ENCODE data around the gene STBD1. TPM values are rescaled to one million over a fixed set of nuclear protein-coding genes. Genes with fewer than 3 reads are reported as not detected.
"Not testable (repeated sequence)": the region's sequence is repeated elsewhere in the genome, so short reads cannot be mapped to it uniquely, and the experiment has no call there.

The STBD1 gene
- total RNA-seq, 1 experiment from 2014 or later, result not detected

GRCh38 chr4:76357981-76358380, 51.4 kb downstream of the STBD1 start:
- no peak for TF ChIP-seq EZH2 (IDR thresholded peaks at IDR 0.05; ENCODE audit: borderline replicate concordance, low read depth, low read length, poor library complexity, severe bottlenecking)
- TF ChIP-seq CTCF (conservative IDR thresholded peaks at IDR 0.05; ENCODE audit: low read depth, low read length), result no peak
- CTCF ChIA-PET, result no interaction called here
- no peak for DNase-seq (ENCODE audit: low spot score)
- H3K4me1 ChIP-seq (ENCODE audit: insufficient read depth, low read length, poor library complexity, severe bottlenecking), result no peaks in the 10 kb centered on the region
- intact Hi-C loops (cut with micrococcal nuclease; ENCODE audit: unreplicated experiment), result no loop called here
- H3K27ac ChIP-seq (ENCODE audit: low read depth, low read length, poor library complexity, severe bottlenecking), result no peak overlapping the region
- no peaks in the 10 kb centered on the region for H3K27me3 ChIP-seq (replicated peaks; ENCODE audit: insufficient read depth, low read depth, low read length, poor library complexity)
- no TSS peak for BruUV-seq (replicated peaks)
- POLR2A ChIA-PET (ENCODE audit: low non-redundant PET), result no interaction called here
- H3K4me3 ChIP-seq (ENCODE audit: low read depth, low read length, poor library complexity, severe bottlenecking), result no peak overlapping the region
- no peaks in the 10 kb centered on the region for H3K36me3 ChIP-seq (ENCODE audit: insufficient read depth, low read length, poor library complexity, severe bottlenecking)
- no peaks in the 10 kb centered on the region for H3K9me3 ChIP-seq (ENCODE audit: low read depth, low read length, poor library complexity, severe bottlenecking)

GRCh38 chr4:76359881-76360466, 53.4 kb downstream of the STBD1 start:
- H3K27ac ChIP-seq (ENCODE audit: low read depth, low read length, poor library complexity, severe bottlenecking); H3K36me3 ChIP-seq (ENCODE audit: insufficient read depth, low read length, poor library complexity, severe bottlenecking); H3K4me1 ChIP-seq (ENCODE audit: insufficient read depth, low read length, poor library complexity, severe bottlenecking); POLR2A ChIA-PET (ENCODE audit: low non-redundant PET); intact Hi-C loops (cut with micrococcal nuclease; ENCODE audit: unreplicated experiment); H3K27me3 ChIP-seq (replicated peaks; ENCODE audit: insufficient read depth, low read depth, low read length, poor library complexity); BruUV-seq (replicated peaks); H3K4me3 ChIP-seq (ENCODE audit: low read depth, low read length, poor library complexity, severe bottlenecking); CTCF ChIA-PET; H3K9me3 ChIP-seq (ENCODE audit: low read depth, low read length, poor library complexity, severe bottlenecking); DNase-seq (ENCODE audit: low spot score): not testable (repeated sequence)

Other genes starting within 250 kb of the STBD1 start
- gene ART3, start 232.0 kb upstream of the STBD1 start, total RNA-seq (2021), result not detected in 2 replicates
- gene NUP54, start 158.3 kb upstream of the STBD1 start, total RNA-seq (2021), result 43.3 and 45.9 TPM in 2 replicates
- 27.0 and 27.9 TPM in 2 replicates for gene SCARB2, start 92.9 kb upstream of the STBD1 start, total RNA-seq (2021)
- 0.21 TPM in 1 of 2 replicates, not detected in the other for gene FAM47E, start 55.0 kb upstream of the STBD1 start, total RNA-seq (2021)
- gene CCDC158, start 114.4 kb downstream of the STBD1 start, total RNA-seq (2021), result not detected in 2 replicates
- gene SHROOM3, start 128.5 kb downstream of the STBD1 start, total RNA-seq (2021), result 9.3 and 10.6 TPM in 2 replicates

Data from A673 (cell line).